ENCODE results near the gene CGAS. TPM values are rescaled to one million over a fixed set of nuclear protein-coding genes. Genes with fewer than 3 reads are reported as not detected.
A peak's percentile ranks its signal among the peaks of the same experiment; 100 is the strongest.

The CGAS gene
- total and polyA plus RNA-seq, 2 of the 13 experiments (the other 11 are each of a cell fraction or from before 2014, with no cell fraction given): 0.03 to 0.07 TPM

GRCh38 chr6:73461537-73462350 is 9.6 kb upstream of the CGAS start, which contains the start of gene MTO1 (continued):
- TF ChIP-seq ZNF503 (CRISPR knock-in tag; IDR thresholded peaks at IDR 0.05): no peak
- TF ChIP-seq MTF1 (CRISPR knock-in tag; IDR thresholded peaks at IDR 0.05): no peak
- TF ChIP-seq JUND (CRISPR knock-in tag; IDR thresholded peaks at IDR 0.05): 0 out of 2 replicates have a peak, but pooled peaks have one; percentile 31
- TF ChIP-seq KAT7 (CRISPR knock-in tag; IDR thresholded peaks at IDR 0.05; ENCODE audit: borderline replicate concordance): peak; percentile 72
- no peak for TF ChIP-seq ZNF367 (CRISPR knock-in tag; IDR thresholded peaks at IDR 0.05; ENCODE audit: borderline replicate concordance)
- no peak for TF ChIP-seq SCMH1 (CRISPR knock-in tag; IDR thresholded peaks at IDR 0.05; ENCODE audit: borderline replicate concordance)
- TF ChIP-seq CCAR2 (optimal IDR thresholded peaks at IDR 0.05; ENCODE audit: low read depth, low read length): no peak
- TF ChIP-seq CENPX (CRISPR knock-in tag; IDR thresholded peaks at IDR 0.05): no peak
- no peak for TF ChIP-seq ZBTB34 (CRISPR knock-in tag; IDR thresholded peaks at IDR 0.05)
- no peak for TF ChIP-seq ZBTB10 (CRISPR knock-in tag; IDR thresholded peaks at IDR 0.05; ENCODE audit: borderline replicate concordance)
- TF ChIP-seq ZNF343 (CRISPR knock-in tag; IDR thresholded peaks at IDR 0.05): no peak
- TF ChIP-seq RELA (CRISPR knock-in tag; IDR thresholded peaks at IDR 0.05): no peak; the same call in 1 of the 2 replicates
- no peak for TF ChIP-seq ZNF567 (CRISPR knock-in tag; IDR thresholded peaks at IDR 0.05; ENCODE audit: borderline replicate concordance)
- 0 out of 2 replicates have a peak, but pooled peaks have one; percentile 55 for TF ChIP-seq GTF3A (CRISPR knock-in tag; conservative IDR thresholded peaks at IDR 0.05)
- no peak for TF ChIP-seq ZNF432 (CRISPR knock-in tag; IDR thresholded peaks at IDR 0.05; ENCODE audit: borderline replicate concordance)
- no peak for TF ChIP-seq ZFP37 (CRISPR knock-in tag; IDR thresholded peaks at IDR 0.05; ENCODE audit: borderline replicate concordance)
- no peak for TF ChIP-seq RXRA (CRISPR knock-in tag; IDR thresholded peaks at IDR 0.05)
- peak; percentile 91; the same call in 1 of the 2 replicates for TF ChIP-seq TEF (CRISPR knock-in tag; IDR thresholded peaks at IDR 0.05)
- TF ChIP-seq SIN3B (IDR thresholded peaks at IDR 0.05; ENCODE audit: low read length): no peak; the same call in 1 of the 2 replicates
- peak; percentile 61; the same call in 1 of the 2 replicates for TF ChIP-seq ZBTB2 (CRISPR knock-in tag; IDR thresholded peaks at IDR 0.05; ENCODE audit: low read depth)
- peak; percentile 61; the same call in 1 of the 2 replicates for TF ChIP-seq SP4 (CRISPR knock-in tag; IDR thresholded peaks at IDR 0.05)
